Measurements from ENCODE around the gene DIDO1.

GRCh38 chr20:62958388-62959100 is 32.2 kb upstream of the DIDO1 start:
- TF ChIP-seq CTCF (IDR thresholded peaks at IDR 0.05) (no peak), POLR2A (IDR thresholded peaks at IDR 0.05) (no peak)
